GM12891 (cell line): ENCODE results near the gene SSH3.

Source experiments
- POLR2A ChIP-seq: IDR thresholded peaks from 2 replicates; pipeline ENCODE4 v1.6.1; 2011; ENCODE audit warnings: low read depth, low read length, control low read depth
- POLR2AphosphoS5 ChIP-seq: IDR thresholded peaks from 2 replicates; pipeline ENCODE4 v1.6.1; 2011; ENCODE audit warnings: low read depth, low read length, control low read depth
- POU2F2 ChIP-seq: IDR thresholded peaks from 2 replicates; pipeline ENCODE4 v1.6.1; 2011; ENCODE audit warnings: low read depth, mild to moderate bottlenecking, control low read depth, low read length, moderate library complexity
- TAF1 ChIP-seq: IDR thresholded peaks from 2 replicates; pipeline ENCODE4 v1.6.1; 2011; ENCODE audit warnings: low read depth, low read length, control low read depth

GRCh38 chr11:67355023-67355793 lies 51.9 kb downstream of the SSH3 start:
- TF ChIP-seq POLR2AphosphoS5 (no peak), POLR2A (no peak), TAF1 (no peak), POU2F2 (no peak)
